ENCODE results near the gene DUOXA1.

DNA sequence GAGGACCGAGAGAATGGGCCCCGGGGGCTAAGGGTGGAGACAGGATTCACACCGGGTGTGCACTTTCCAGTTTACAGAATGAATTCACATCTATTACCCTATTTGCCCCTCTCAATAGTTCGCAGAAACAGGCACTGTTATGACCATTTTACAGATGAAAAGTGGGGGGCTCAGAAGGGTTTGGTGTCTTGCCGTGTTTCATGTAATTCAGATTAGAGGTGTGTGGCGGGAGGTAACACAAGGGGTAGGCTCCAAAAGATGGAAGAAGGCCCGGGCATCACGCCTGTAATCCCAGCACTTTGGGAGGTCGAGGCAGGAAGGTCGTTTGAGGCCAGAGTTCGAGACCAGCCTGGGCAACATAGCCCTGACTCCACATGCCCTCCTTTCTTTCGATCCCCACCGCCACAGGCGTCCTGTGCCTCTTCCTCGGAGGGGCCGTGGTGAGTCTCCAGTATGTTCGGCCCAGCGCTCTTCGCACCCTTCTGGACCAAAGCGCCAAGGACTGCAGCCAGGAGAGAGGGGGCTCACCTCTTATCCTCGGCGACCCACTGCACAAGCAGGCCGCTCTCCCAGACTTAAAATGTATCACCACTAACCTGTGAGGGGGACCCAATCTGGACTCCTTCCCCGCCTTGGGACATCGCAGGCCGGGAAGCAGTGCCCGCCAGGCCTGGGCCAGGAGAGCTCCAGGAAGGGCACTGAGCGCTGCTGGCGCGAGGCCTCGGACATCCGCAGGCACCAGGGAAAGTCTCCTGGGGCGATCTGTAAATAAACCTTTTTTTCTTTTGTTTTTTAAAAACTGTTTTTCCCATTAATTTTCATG, 12.2 kb downstream of the DUOXA1 start:
- TF ChIP-seq, protein P1, sequence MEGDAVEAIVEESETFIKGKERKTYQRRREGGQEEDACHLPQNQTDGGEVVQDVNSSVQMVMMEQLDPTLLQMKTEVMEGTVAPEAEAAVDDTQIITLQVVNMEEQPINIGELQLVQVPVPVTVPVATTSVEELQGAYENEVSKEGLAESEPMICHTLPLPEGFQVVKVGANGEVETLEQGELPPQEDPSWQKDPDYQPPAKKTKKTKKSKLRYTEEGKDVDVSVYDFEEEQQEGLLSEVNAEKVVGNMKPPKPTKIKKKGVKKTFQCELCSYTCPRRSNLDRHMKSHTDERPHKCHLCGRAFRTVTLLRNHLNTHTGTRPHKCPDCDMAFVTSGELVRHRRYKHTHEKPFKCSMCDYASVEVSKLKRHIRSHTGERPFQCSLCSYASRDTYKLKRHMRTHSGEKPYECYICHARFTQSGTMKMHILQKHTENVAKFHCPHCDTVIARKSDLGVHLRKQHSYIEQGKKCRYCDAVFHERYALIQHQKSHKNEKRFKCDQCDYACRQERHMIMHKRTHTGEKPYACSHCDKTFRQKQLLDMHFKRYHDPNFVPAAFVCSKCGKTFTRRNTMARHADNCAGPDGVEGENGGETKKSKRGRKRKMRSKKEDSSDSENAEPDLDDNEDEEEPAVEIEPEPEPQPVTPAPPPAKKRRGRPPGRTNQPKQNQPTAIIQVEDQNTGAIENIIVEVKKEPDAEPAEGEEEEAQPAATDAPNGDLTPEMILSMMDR (optimal IDR thresholded peaks at IDR 0.05 in 1 of 3, IDR thresholded peaks at IDR 0.05 in 1 of 3, conservative IDR thresholded peaks at IDR 0.05 in 1 of 3; ENCODE audit: extremely low read depth in 1 of 3, insufficient read depth in 2 of 3, low read length in 3 of 3), result no peak
- TF ChIP-seq EZH2 (IDR thresholded peaks at IDR 0.05; ENCODE audit: low read length), result no peak

Measured in keratinocyte (primary cell).